Activated effector memory CD4-positive, alpha-beta T cell treated with Interleukin-2 at 50 U/mL for 16 hours (primary cell): ENCODE results near the gene DYNLT1.
A peak's percentile ranks its signal among the peaks of the same experiment; 100 is the strongest.
"Not testable (repeated sequence)": the region's sequence is repeated elsewhere in the genome, so short reads cannot be mapped to it uniquely, and the experiment has no call there.

Experiments
- DNase-seq: peaks from one replicate; pipeline ENCODE4 v3.0.0-alpha.2; 2020

DYNLT1 gene

GRCh38 chr6:158644231-158645063, at the start of gene DYNLT1:
TSS of gene DYNLT1 (minus strand) at chr6:158644743. CDS start at chr6:158644708, 35 bp downstream.
- peak; percentile 79 for DNase-seq

DNA sequence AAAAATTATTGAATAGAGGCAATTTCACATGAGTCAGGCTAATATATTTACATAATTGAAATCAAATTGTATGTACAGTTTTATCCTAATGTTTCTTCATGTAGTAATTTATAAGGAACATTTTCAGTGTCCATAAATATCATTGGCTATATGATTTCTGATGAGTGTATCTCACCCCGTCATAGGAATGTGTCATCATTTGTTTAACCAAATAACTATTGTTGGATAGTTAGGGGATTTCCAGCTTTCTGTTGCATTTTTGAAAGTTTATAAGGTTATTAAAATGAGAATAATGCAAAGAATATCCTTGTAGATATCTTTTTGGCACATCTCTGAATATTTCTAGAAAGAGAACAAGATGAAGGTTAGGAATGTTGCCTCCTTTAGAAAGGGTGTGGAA, 44.3 kb upstream of the DYNLT1 start:
- DNase-seq, result no peak

- no peak for DNase-seq
Observed at GRCh38 chr6:158687506-158687905, 43.0 kb upstream of the DYNLT1 start.

- peak; percentile 12 for DNase-seq
Observed at GRCh38 chr6:158686791-158687381, 42.3 kb upstream of the DYNLT1 start.

DNA sequence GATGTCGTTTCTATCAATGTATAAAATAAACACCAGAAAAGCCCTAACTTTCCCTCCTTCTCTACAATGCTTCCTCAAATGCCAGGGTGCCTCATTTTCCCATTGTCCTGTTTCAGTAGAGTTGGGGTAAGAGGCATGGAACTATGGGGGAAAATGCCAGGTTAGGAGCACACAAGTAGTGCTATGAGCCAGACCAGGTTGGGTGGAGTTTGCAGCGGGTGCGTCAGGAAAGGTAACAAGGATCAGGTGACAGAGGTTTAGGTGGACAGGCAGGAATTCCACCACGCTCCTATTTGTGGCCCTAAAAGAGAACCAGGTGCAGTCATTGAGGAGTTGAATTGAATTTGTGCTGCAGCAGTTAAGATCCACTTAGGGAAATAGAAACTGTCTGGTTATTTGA, 41.8 kb upstream of the DYNLT1 start:
- DNase-seq, result no peak

GRCh38 chr6:158684745-158685324, 40.3 kb upstream of the DYNLT1 start:
- DNase-seq, result no peak

GRCh38 chr6:158684311-158684710, 39.8 kb upstream of the DYNLT1 start:
- no peak for DNase-seq

- no peak for DNase-seq
Observed at GRCh38 chr6:158680481-158680880, 35.9 kb upstream of the DYNLT1 start.

DNA sequence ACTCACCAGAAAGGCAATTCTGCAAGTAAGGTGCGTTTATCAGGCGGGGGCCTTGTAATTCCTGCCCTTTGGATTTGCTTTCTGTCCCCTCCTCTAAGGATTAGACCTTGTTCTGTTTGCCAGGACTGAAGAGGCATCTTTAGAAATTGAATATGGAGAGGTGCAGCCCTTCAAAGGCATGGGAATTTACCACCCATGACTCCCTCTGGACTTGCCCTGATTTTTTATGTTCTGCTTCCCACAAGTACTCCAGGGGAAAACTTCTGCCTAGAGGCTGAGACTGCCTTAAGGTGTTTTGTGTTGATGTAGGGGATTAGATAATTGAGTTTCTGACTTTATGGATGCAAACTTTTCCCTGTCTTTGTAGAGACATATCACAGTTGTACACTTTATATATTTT, 35.5 kb upstream of the DYNLT1 start:
- no peak for DNase-seq

GRCh38 chr6:158677906-158678578, 33.5 kb upstream of the DYNLT1 start:
- no peak for DNase-seq

DNA sequence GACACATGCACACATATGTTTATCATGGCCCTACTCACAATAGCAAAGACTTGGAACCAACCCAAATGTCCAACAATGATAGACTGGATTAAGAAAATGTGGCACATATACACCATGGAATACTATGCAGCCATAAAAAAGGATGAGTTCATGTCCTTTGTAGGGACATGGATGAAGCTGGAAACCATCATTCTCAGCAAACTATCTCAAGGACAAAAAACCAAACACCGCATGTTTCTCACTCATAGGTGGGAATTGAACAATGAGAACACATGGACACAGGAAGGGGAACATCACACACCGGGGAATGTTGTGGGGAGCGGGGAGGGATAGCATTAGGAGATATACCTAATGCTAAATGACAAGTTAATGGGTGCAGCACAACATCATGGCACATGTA, 32.6 kb upstream of the DYNLT1 start:
- DNase-seq, result not testable (repeated sequence)

DNA sequence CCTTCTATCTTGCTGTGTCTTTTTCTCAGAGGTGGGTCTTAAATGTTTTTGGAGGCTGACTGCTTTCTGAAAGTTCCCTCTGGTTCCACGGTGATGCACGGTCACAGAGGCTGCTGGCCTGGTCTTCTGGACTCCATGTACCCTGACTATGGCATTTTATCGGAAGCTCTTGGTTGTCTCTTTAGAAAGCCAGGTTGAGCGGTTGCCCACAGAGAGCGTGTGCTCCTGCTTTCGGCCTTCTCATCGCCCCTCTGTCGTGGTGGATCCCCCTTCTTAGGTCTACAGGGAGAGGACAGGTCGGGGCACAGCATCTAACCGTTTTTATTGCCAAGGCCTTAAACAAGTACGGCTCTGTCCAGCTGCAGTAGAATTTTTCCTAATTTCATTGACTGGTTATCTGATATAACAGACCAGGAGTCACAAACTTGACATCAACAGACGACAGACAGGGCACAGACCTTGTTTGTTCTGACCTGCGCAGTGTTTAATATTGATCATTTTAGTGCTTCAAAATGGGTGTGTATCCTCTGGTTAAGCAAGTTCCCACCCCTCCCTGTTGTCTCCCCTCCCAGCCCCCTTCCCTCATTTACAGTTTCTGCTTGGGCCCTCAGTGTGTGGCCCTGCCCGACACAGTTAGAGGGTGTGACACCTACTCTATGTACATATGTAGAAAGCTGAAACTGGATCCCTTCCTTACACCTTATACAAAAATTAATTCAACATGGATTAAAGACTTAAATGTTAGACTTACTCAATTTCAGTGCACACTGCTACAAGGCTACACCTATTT, 30.0 kb upstream of the DYNLT1 start:
- no peak for DNase-seq

DNA sequence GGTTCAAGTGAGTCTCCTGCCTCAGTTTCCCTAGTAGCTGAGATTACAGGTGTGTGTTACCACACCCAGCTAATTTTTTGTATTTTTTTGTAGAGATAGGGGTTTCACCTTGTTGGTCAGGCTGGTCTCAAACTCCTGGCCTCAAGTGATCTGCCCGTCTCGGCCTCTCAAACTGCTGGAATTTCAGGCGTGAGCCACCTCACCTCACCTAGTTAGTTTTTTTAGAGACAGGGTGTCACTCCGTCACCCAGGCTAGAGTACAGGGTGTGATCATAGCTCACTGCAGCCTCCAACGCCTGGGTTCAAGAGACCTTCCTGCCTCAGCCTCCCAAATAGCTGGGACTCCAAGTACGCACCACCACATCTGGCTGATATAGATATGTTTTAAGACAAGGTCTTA, 28.2 kb upstream of the DYNLT1 start:
- no peak for DNase-seq

GRCh38 chr6:158672119-158672518, 27.6 kb upstream of the DYNLT1 start:
- not testable (repeated sequence) for DNase-seq

DNA sequence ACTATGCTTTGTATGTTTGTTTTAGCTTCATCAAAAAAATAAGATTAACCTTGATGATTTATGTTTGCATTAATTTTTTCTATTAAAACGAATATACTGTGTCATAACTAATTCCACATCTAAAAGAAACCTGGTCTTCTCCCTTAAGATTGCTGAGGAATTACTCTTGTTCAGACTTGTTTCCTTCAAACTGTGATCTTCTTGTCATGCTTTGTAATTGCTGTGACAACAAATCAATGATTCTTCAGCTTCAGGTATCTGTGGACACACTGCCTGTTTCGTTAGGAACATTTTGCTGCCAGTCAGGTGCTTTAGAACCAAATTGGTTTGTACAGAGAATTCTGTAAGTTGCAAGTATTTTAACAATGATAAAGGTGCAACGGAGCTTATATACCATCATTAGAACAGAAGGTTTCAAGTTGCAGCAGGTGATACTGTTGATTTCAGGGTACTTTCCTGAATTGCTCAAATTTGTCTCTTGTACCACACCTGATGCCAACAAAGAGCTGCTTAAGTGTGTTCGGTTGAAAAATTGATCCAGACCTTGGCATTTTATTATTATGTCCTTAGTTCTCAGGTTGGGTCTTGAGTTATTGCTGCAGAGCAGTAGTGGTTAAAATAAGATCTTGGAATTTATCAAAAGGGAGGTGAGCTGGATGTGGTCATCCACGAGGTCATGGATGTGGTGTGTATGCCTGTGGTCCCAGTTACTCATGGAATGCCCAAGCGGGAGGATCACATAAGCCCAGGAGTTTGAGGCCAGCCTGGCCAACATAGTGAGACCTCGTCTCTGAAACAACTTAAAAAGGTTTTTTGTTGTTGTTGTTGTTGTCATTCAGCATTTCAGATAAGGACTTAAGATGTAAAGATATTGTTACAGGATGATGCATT, 24.8 kb upstream of the DYNLT1 start:
- DNase-seq, result no peak

GRCh38 chr6:158668707-158669103, 24.2 kb upstream of the DYNLT1 start:
- no peak for DNase-seq

GRCh38 chr6:158667360-158667981, 22.9 kb upstream of the DYNLT1 start:
- no peak for DNase-seq

GRCh38 chr6:158666628-158667359, 22.3 kb upstream of the DYNLT1 start:
- no peak for DNase-seq

DNA sequence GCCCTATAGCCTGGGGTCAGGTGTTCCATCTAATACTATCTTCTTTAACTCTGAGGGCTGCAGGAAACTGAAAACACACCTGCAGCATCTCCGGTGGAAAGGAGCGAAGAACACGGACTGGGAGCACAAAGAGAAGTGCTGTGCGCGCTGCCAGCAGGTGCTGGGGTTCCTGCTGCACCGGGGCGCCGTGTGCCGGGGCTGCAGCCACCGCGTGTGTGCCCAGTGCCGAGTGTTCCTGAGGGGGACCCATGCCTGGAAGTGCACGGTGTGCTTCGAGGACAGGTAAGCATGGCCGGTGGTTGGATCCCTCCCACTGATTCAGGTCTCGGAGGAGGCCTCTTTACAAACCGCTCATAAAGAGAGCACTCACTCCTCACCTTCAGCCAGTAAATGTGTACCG, 20.8 kb upstream of the DYNLT1 start:
- no peak for DNase-seq

DNA sequence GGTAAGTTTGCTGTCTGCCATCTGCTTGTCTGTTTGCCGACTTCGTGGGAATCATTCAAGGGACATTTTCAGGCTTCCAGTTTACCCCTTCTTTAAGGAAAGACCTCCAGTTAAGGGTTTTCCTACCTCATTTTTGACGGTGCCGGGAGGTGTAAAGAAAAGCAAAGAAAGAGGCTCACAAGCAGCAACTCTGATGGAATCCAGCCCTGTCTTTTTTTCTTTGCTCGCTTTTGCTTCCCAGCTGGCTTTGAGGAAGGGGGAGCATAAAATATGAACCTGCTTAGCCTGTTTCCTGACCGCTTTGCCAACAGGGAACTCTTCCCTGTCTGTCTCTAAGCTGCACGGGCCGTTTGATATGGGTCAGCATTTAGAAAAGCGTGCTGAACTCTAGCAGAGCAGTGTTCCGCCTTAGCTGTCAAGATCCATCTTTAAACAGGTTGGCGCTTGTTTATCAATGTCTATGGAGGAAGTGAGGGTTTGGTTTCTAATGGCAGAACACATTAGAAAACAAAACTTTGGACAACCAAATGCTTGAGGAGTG, 19.2 kb upstream of the DYNLT1 start:
- no peak for DNase-seq
